Measurements from ENCODE around the gene PHF2. TPM values are rescaled to one million over a fixed set of nuclear protein-coding genes. Genes with fewer than 3 reads are reported as not detected.

Gene PHF2
- total RNA-seq, 1 experiment from 2014 or later, result 17.4 TPM

DNA sequence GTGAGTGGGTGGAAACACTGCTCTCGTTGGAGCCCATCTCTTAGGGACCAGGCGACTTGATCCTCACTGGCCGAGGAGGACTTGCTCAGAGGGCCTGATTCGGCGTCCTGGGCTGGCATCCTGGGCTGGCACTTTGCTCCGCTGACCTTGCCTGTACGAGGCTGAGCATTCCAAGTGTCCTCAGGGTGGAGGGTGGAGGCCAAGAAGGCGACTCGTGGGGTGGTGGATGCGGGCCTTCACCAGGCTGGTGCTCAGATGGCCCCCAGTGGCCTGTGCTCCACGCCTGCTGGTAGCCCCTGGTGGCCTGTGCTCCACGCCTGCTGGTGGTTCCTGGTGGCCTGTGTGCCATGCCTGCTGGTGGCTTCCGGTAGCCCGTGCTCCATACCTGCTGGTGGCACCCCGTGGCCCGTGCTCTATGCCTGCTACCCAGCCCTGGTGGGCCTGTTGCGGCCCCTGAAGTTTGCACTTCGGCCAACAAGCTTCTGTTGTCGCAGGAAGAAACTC lies 42.9 kb downstream of the PHF2 start:
- Histone ChIP-seq H4K8ac (replicated peaks; ENCODE audit: insufficient read length, low read depth, low read length) (no peak overlapping the region), H3K14ac (ENCODE audit: insufficient read depth, low read length) (no peak overlapping the region), H3K27me3 (ENCODE audit: insufficient read depth, low read length) (0 out of 2 replicates have a peak, but pooled peaks cover 2% of the 10 kb centered on the region), H3K79me1 (ENCODE audit: insufficient read depth, low read depth, low read length, poor library complexity, severe bottlenecking) (no peaks in the 10 kb centered on the region), H3K4ac (ENCODE audit: low read depth, low read length) (no peak overlapping the region), H4K5ac (ENCODE audit: insufficient read length, low read depth, low read length) (no peak overlapping the region), H3K4me2 (ENCODE audit: insufficient read depth, insufficient read length, low read length) (no peak overlapping the region), H2BK15ac (ENCODE audit: low read depth, low read length) (no peak overlapping the region), H3K18ac (ENCODE audit: insufficient read length, low read depth, low read length) (no peak overlapping the region), H2AK5ac (ENCODE audit: insufficient read length, low read length) (no peak overlapping the region), H3K23ac (ENCODE audit: insufficient read length, low read depth, low read length) (no peak overlapping the region), H2BK20ac (ENCODE audit: low read depth, low read length, poor library complexity, severe bottlenecking) (no peak overlapping the region), H4K20me1 (ENCODE audit: control insufficient read depth, insufficient read depth, insufficient read length) (peaks cover under 1% of the 10 kb centered on the region), H3K9me3 (ENCODE audit: control insufficient read depth, low read depth, low read length) (no peaks in the 10 kb centered on the region), H2BK5ac (ENCODE audit: insufficient read length, low read length) (no peak overlapping the region), H3K4me1 (ENCODE audit: insufficient read depth, low read length) (no peaks in the 10 kb centered on the region; the same call in 1 of the 2 replicates), H3K23me2 (ENCODE audit: insufficient read length, low read depth, low read length, poor library complexity, severe bottlenecking) (no peaks in the 10 kb centered on the region), H3T11ph (ENCODE audit: low read length) (no peak overlapping the region), H2BK120ac (ENCODE audit: low read depth, low read length, poor library complexity, severe bottlenecking) (no peak overlapping the region), H3K27ac (ENCODE audit: insufficient read length, low read depth, low read length) (no peak overlapping the region), H4K91ac (ENCODE audit: insufficient read length, low read depth, low read length) (no peak overlapping the region), H3K79me2 (ENCODE audit: insufficient read depth, low read length) (peaks cover 10% of the 10 kb centered on the region; the same call in 1 of the 2 replicates), H2BK12ac (ENCODE audit: insufficient read length, low read depth, low read length) (no peak overlapping the region), H3K56ac (ENCODE audit: insufficient read length, low read depth, low read length) (no peak overlapping the region), H3K9ac (ENCODE audit: extremely low read depth, insufficient read length, low read length) (no peak overlapping the region), H2AFZ (ENCODE audit: low read length) (no peak overlapping the region)
- TF ChIP-seq, protein P1, sequence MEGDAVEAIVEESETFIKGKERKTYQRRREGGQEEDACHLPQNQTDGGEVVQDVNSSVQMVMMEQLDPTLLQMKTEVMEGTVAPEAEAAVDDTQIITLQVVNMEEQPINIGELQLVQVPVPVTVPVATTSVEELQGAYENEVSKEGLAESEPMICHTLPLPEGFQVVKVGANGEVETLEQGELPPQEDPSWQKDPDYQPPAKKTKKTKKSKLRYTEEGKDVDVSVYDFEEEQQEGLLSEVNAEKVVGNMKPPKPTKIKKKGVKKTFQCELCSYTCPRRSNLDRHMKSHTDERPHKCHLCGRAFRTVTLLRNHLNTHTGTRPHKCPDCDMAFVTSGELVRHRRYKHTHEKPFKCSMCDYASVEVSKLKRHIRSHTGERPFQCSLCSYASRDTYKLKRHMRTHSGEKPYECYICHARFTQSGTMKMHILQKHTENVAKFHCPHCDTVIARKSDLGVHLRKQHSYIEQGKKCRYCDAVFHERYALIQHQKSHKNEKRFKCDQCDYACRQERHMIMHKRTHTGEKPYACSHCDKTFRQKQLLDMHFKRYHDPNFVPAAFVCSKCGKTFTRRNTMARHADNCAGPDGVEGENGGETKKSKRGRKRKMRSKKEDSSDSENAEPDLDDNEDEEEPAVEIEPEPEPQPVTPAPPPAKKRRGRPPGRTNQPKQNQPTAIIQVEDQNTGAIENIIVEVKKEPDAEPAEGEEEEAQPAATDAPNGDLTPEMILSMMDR (conservative IDR thresholded peaks at IDR 0.05), result no peak
- H3K36me3 Mint-ChIP-seq (ENCODE audit: insufficient read depth in 1 of 3, low read depth in 3 of 3), result no peaks in the 10 kb centered on the region
- peak; percentile 26 for DNase-seq
- H3K27me3 Mint-ChIP-seq (ENCODE audit: low read depth), result no peaks in the 10 kb centered on the region
- WGBS (ENCODE audit: extremely low coverage, insufficient read length, low lambda C conversion rate), result no CpG with 5 or more reads among the region's 19 CpGs
- H3K27ac Mint-ChIP-seq, result peak overlapping the region in 1 of 3 experiments; percentile 52; a peak in 2 of 7 replicates
- peaks cover 19 to 30% of the 10 kb centered on the region in 2 experiments for H3K4me1 Mint-ChIP-seq
- H3K4me3 Mint-ChIP-seq, result no peak overlapping the region
- no peaks in the 10 kb centered on the region for H3K9me3 Mint-ChIP-seq

Measured in H9 (cell line).